ENCODE results near the gene DLX2. TPM values are rescaled to one million over a fixed set of nuclear protein-coding genes. Genes with fewer than 3 reads are reported as not detected.
A peak's percentile ranks its signal among the peaks of the same experiment; 100 is the strongest.

Gene DLX2
- polyA plus RNA-seq, 2 of the 4 experiments (the other 2 are of a cell fraction) = 0.04 to 0.19 TPM

DNA sequence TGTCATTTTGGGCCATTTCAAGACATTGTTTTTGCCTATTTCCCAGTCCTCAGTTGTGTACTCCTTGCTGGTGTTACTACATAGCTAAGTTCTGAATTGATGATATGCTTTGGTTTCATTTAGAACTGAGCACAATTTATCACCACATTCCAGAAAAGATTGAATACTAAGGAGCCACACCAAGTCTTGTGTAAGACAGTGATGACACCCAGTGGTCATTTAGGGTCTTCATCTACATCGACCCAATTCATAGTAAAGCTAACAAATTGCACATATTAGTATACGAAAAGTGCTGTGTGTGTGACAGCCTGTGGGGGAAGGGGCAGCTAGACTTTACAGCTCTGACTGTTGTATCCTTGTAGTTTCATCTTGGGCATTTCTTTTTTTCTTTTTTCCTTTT, 10.9 kb upstream of the DLX2 start:
- no peak for FAIRE-seq
- ChIA-PET CTCF (interaction anchor here (0.6 to 7.9 kb wide), 20 partner anchors 9 to 561 kb away, joined by 3 to 82 read pairs (median 4); partner anchors contain the start of gene DLX2), POLR2A (no interaction called here)
- ATAC-seq = peak; percentile 74 to 85; a peak in 5 of 6 replicates
- 12% methylated on average over 2 of the region's 2 CpGs for WGBS (ENCODE audit: missing lambda C conversion rate)
- Histone ChIP-seq H3K9me3 (no peaks in the 10 kb centered on the region), H3K4me1 (peaks cover 4% of the 10 kb centered on the region), H3K4me3 (no peak overlapping the region), H3K27ac (no peak overlapping the region), H3K4me2 (no peak overlapping the region)
- DNase-seq (ENCODE audit: low read depth in 1 of 2, low spot score in 1 of 2) = peak in 1 of 2 experiments; percentile 57
- peak; percentile 62 to 77 for TF ChIP-seq RAD21 (conservative IDR thresholded peaks at IDR 0.05 in 1 of 2, IDR thresholded peaks at IDR 0.05 in 1 of 2)
- TF ChIP-seq POLR2AphosphoS2 (conservative IDR thresholded peaks at IDR 0.05; ENCODE audit: low read length) = no peak
- no peak for TF ChIP-seq FOXS1 (CRISPR knock-in tag; IDR thresholded peaks at IDR 0.05)
- peak; percentile 43; the same call in 2 of the 3 replicates for TF ChIP-seq SMC3 (IDR thresholded peaks at IDR 0.05)
- TF ChIP-seq EP300 (IDR thresholded peaks at IDR 0.05) = no peak
- no peak for TF ChIP-seq MYC (IDR thresholded peaks at IDR 0.05; ENCODE audit: borderline replicate concordance, low read length)
- TF ChIP-seq, protein P1, sequence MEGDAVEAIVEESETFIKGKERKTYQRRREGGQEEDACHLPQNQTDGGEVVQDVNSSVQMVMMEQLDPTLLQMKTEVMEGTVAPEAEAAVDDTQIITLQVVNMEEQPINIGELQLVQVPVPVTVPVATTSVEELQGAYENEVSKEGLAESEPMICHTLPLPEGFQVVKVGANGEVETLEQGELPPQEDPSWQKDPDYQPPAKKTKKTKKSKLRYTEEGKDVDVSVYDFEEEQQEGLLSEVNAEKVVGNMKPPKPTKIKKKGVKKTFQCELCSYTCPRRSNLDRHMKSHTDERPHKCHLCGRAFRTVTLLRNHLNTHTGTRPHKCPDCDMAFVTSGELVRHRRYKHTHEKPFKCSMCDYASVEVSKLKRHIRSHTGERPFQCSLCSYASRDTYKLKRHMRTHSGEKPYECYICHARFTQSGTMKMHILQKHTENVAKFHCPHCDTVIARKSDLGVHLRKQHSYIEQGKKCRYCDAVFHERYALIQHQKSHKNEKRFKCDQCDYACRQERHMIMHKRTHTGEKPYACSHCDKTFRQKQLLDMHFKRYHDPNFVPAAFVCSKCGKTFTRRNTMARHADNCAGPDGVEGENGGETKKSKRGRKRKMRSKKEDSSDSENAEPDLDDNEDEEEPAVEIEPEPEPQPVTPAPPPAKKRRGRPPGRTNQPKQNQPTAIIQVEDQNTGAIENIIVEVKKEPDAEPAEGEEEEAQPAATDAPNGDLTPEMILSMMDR (IDR thresholded peaks at IDR 0.05) = peak; percentile 52
- no peak for TF ChIP-seq FOSL2 (IDR thresholded peaks at IDR 0.05)
- no peak for TF ChIP-seq FOSL2 (CRISPR knock-in tag; IDR thresholded peaks at IDR 0.05)

- Histone ChIP-seq H3K4me3 (no peak overlapping the region), H3K27ac (no peak overlapping the region), H3K4me2 (no peak overlapping the region), H3K9me3 (no peaks in the 10 kb centered on the region), H3K4me1 (peaks cover 3% of the 10 kb centered on the region; the same call in 1 of the 3 replicates)
- FAIRE-seq = no peak
- POLR2A ChIA-PET = no interaction called here
- TF ChIP-seq RCOR1 (IDR thresholded peaks at IDR 0.05; ENCODE audit: low read depth, low read length) (no peak), HEYL (CRISPR knock-in tag; IDR thresholded peaks at IDR 0.05) (no peak), MAZ (IDR thresholded peaks at IDR 0.05; ENCODE audit: borderline replicate concordance, low read depth, low read length) (no peak), TP53 (CRISPR knock-in tag; IDR thresholded peaks at IDR 0.05) (no peak), ZC3H11A (IDR thresholded peaks at IDR 0.05) (peak; percentile 38; the same call in 1 of the 2 replicates), HDAC2 (IDR thresholded peaks at IDR 0.05) (no peak)
- 92% methylated on average over 26 of the region's 31 CpGs for WGBS (ENCODE audit: missing lambda C conversion rate)
- CTCF ChIA-PET = no interaction called here
- no peak for ATAC-seq
- no peak for DNase-seq (ENCODE audit: low read depth in 1 of 2, low spot score in 1 of 2)
Measured at GRCh38 chr2:172109988-172110811, 7.5 kb upstream of the DLX2 start.

DNA sequence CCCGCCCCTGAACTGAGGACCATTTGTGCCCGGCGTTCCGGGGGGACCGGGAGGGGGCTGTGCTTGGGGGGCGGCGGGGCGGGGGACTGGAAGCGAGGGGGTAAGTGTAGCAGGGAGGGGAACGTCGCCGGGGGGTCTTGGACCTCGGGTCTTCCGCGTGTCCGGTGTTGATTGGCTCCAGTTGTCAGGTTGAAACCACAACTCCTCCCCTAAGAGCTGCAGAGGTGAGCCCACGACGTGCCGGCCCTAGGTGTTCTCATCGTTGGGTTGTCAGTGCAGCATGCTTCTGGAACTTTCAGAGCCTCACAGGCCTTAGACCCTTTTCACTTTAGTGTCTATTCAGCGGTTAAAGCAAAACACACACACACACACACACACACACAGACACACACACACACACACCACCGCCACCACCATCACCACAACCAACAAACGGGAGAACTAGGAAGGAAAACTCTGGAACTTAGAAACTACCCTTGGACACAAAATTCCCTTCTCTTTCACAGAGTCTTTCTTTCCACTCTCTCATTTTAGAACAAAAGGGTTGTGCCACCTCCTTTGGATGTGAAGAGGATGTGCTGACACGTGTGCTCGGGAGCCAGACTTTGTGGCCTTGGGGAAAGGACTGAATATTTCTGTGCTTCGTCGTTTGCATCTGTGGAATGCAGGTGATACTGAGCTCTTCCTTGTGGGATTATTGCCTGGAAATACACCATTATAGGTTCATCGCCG, 6.7 kb upstream of the DLX2 start:
- H3K4me1 ChIP-seq = peaks cover 3% of the 10 kb centered on the region; the same call in 1 of the 3 replicates
- DNase-seq (ENCODE audit: low read depth in 1 of 2, low spot score in 1 of 2) = no peak
- CTCF ChIA-PET = interaction anchor here (3.8 kb wide), 1 partner anchor 18 kb away, joined by 32 read pairs; no protein-coding TSS in a partner anchor
- no peak for ATAC-seq
- no peak overlapping the region for H3K4me3 ChIP-seq
- no peaks in the 10 kb centered on the region for H3K9me3 ChIP-seq
- H3K27ac ChIP-seq = no peak overlapping the region
- H3K4me2 ChIP-seq = no peak overlapping the region
- POLR2A ChIA-PET = no interaction called here
- FAIRE-seq = no peak
- 74% methylated on average over 28 of the region's 29 CpGs for WGBS (ENCODE audit: missing lambda C conversion rate)
- no peak for TF ChIP-seq HOXA7 (CRISPR knock-in tag; IDR thresholded peaks at IDR 0.05)
- TF ChIP-seq JUN (IDR thresholded peaks at IDR 0.05) = no peak
- no peak for TF ChIP-seq HDAC2 (IDR thresholded peaks at IDR 0.05)
- TF ChIP-seq ESRRA (IDR thresholded peaks at IDR 0.05; ENCODE audit: borderline replicate concordance, low read length) = no peak
- no peak for TF ChIP-seq RARB (CRISPR knock-in tag; IDR thresholded peaks at IDR 0.05)
- TF ChIP-seq CHD2 (IDR thresholded peaks at IDR 0.05; ENCODE audit: low read length, partially characterized antibody) = no peak
- no peak for TF ChIP-seq EHF (CRISPR knock-in tag; IDR thresholded peaks at IDR 0.05)
- TF ChIP-seq, protein P2, sequence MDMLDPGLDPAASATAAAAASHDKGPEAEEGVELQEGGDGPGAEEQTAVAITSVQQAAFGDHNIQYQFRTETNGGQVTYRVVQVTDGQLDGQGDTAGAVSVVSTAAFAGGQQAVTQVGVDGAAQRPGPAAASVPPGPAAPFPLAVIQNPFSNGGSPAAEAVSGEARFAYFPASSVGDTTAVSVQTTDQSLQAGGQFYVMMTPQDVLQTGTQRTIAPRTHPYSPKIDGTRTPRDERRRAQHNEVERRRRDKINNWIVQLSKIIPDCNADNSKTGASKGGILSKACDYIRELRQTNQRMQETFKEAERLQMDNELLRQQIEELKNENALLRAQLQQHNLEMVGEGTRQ (IDR thresholded peaks at IDR 0.05) = no peak
- no peak for TF ChIP-seq FOSL2 (IDR thresholded peaks at IDR 0.05)
- no peak for TF ChIP-seq FOSL2 (CRISPR knock-in tag; IDR thresholded peaks at IDR 0.05)
- no peak for TF ChIP-seq PHF8 (IDR thresholded peaks at IDR 0.05; ENCODE audit: borderline replicate concordance, low read depth)
- no peak for TF ChIP-seq KDM5A (IDR thresholded peaks at IDR 0.05)
- no peak for TF ChIP-seq POLR2A (IDR thresholded peaks at IDR 0.05; ENCODE audit: low read length)
- no peak for TF ChIP-seq ATOH8 (CRISPR knock-in tag; IDR thresholded peaks at IDR 0.05; ENCODE audit: low read depth)
- TF ChIP-seq POLR2AphosphoS2 (conservative IDR thresholded peaks at IDR 0.05; ENCODE audit: low read length) = no peak
- no peak for TF ChIP-seq ZSCAN20 (CRISPR knock-in tag; IDR thresholded peaks at IDR 0.05)
- no peak for TF ChIP-seq JUNB (IDR thresholded peaks at IDR 0.05)
- TF ChIP-seq MYC (IDR thresholded peaks at IDR 0.05; ENCODE audit: borderline replicate concordance, low read length) = no peak
- TF ChIP-seq TP53 (CRISPR knock-in tag; IDR thresholded peaks at IDR 0.05) = no peak
- no peak for TF ChIP-seq CHD4 (IDR thresholded peaks at IDR 0.05; ENCODE audit: borderline replicate concordance)

Data from A549 (cell line).